HCT116 (cell line): Measurements from ENCODE around the gene NUCB1. TPM values are rescaled to one million over a fixed set of nuclear protein-coding genes. Genes with fewer than 3 reads are reported as not detected.

ENCODE experiments used
- ATAC-seq: fragments of 200-7000 bp; cut with Tn5 transposase; 2 replicates; pipeline ENCODE4 v1.9.1; 2020; ENCODE audit warnings: mild to moderate bottlenecking, moderate library complexity
- BruUV-seq: library from RNA; stranded (reverse); fragments of 400-500 nt; replicated peaks from 2 replicates; lab custom pipeline; 2021; lab: Mats Ljungman, UMichigan
- CTCF ChIA-PET: fragments of 300-600 bp; sonication (Branson Sonifier 250); formaldehyde crosslinking; loops from one replicate; lab custom pipeline; 2021; ENCODE audit warnings: antibody characterized with exemption; lab: Charles Lee
- POLR2A ChIA-PET: fragments of 300-600, 350-600 bp; sonication (Branson Sonifier 250); formaldehyde crosslinking; loops from one replicate; lab custom pipeline; 2021; ENCODE audit warnings: antibody characterized with exemption; lab: Charles Lee
- RAD21 ChIA-PET, 2 experiments: fragments of 300-600 bp; sonication (Branson Sonifier 250); formaldehyde crosslinking; loops; one replicate each; lab custom pipeline; 2023; ENCODE audit warnings: low total read pairs in 2 of 2; ENCODE audit not compliant: uncharacterized antibody in 2 of 2, unreplicated experiment in 2 of 2, low non-redundant PET in 1 of 2; lab: Charles Lee
- DNase-seq: peaks from one replicate; pipeline ENCODE4 v3.0.0-alpha.2; 2010; ENCODE audit warnings: low read depth, low spot score
- H2AFZ ChIP-seq: fragments of 200-600 bp; shearing (Covaris generic), sonication (generic); 2 replicates; pipeline ENCODE4 v1.6.1; 2017; ENCODE audit warnings: low read depth, mixed run types, mixed read lengths, antibody characterized with exemption, low read length; ENCODE audit not compliant: poor library complexity, severe bottlenecking
- H3K27ac ChIP-seq: 2 replicates; pipeline ENCODE4 v1.5.1; 2012; ENCODE audit warnings: low read depth, low read length
- H3K27me3 ChIP-seq: fragments of 200-600 bp; sonication (generic); 2 replicates; pipeline ENCODE4 v1.6.1; 2016; ENCODE audit warnings: mixed run types, low read length, mixed read lengths; ENCODE audit not compliant: insufficient read depth
- H3K36me3 ChIP-seq, 2 experiments: fragments of 200-500 bp in 1 of 2; fragments of 200-600 bp in 1 of 2; sonication (Bioruptor generic) in 1 of 2; sonication (generic) in 1 of 2; 2 replicates each; pipeline versions ENCODE4 v1.5.1 to v1.6.1; 2014 to 2016; ENCODE audit warnings: low read length in 2 of 2, inconsistent platforms in 1 of 2, mixed read lengths in 1 of 2, mixed run types in 1 of 2; ENCODE audit not compliant: insufficient read depth in 2 of 2, control insufficient read depth in 1 of 2
- H3K4me1 ChIP-seq, 2 experiments: fragments of 200-600 bp in 1 of 2; sonication (generic) in 1 of 2; 2 replicates each; pipeline versions ENCODE4 v1.5.1 to v1.6.1; 2012 to 2017; ENCODE audit warnings: low read length in 2 of 2, inconsistent platforms in 1 of 2, mild to moderate bottlenecking in 1 of 2, mixed read lengths in 1 of 2, mixed run types in 1 of 2, moderate library complexity in 1 of 2; ENCODE audit not compliant: insufficient read depth in 2 of 2, control insufficient read depth in 1 of 2
- H3K4me2 ChIP-seq: fragments of 200-600 bp; sonication (generic); 2 replicates; pipeline ENCODE4 v1.6.1; 2017; ENCODE audit warnings: mixed run types, low read length, mixed read lengths
- H3K4me3 ChIP-seq, 2 experiments: fragments of 200-600 bp in 1 of 2; sonication (generic) in 1 of 2; replicated peaks in 1 of 2; 2 replicates each; pipeline ENCODE4 v1.5.1; 2011 to 2016; ENCODE audit warnings: low read length in 2 of 2, control low read depth in 1 of 2, low read depth in 1 of 2, mild to moderate bottlenecking in 1 of 2, mixed read lengths in 1 of 2, mixed run types in 1 of 2
- H3K79me2 ChIP-seq: fragments of 200-600 bp; sonication (generic); 2 replicates; pipeline ENCODE4 v1.6.1; 2017; ENCODE audit warnings: mild to moderate bottlenecking, mixed run types, low read length, moderate library complexity, mixed read lengths; ENCODE audit not compliant: insufficient read depth
- H3K9ac ChIP-seq: fragments of 200-600 bp; sonication (generic); 2 replicates; pipeline ENCODE4 v1.6.1; 2016; ENCODE audit warnings: low read length, mixed read lengths
- H3K9me2 ChIP-seq: fragments of 200-600 bp; sonication (generic), shearing (Covaris generic); 2 replicates; pipeline ENCODE4 v1.6.1; 2017; ENCODE audit warnings: mixed run types, mild to moderate bottlenecking, moderate library complexity; ENCODE audit not compliant: insufficient read depth
- H3K9me3 ChIP-seq, 2 experiments: fragments of 200-500 bp in 1 of 2; fragments of 200-600 bp in 1 of 2; sonication (Bioruptor generic) in 1 of 2; sonication (generic) in 1 of 2; 2 replicates each; pipeline ENCODE4 v1.6.1; 2014 to 2017; ENCODE audit warnings: low read length in 2 of 2, mixed read lengths in 2 of 2, inconsistent platforms in 1 of 2, low read depth in 1 of 2, mild to moderate bottlenecking in 1 of 2, mixed run types in 1 of 2, moderate library complexity in 1 of 2; ENCODE audit not compliant: control insufficient read depth in 1 of 2, insufficient read depth in 1 of 2
- H4K20me1 ChIP-seq: fragments of 200-600 bp; sonication (generic), shearing (Covaris generic); 2 replicates; pipeline ENCODE4 v1.6.1; 2017; ENCODE audit warnings: mixed run types, mild to moderate bottlenecking, moderate library complexity; ENCODE audit not compliant: insufficient read depth
- CEBPB ChIP-seq: IDR thresholded peaks from 2 replicates; pipeline ENCODE4 v1.6.1; 2012; ENCODE audit warnings: low read depth
- EGR1 ChIP-seq: IDR thresholded peaks from 2 replicates; pipeline ENCODE4 v1.6.1; 2012; ENCODE audit warnings: low read depth
- EZH2 ChIP-seq: fragments of 200-600 bp; sonication (generic); IDR thresholded peaks from 2 replicates; pipeline ENCODE4 v1.6.1; 2017; ENCODE audit warnings: antibody characterized with exemption, mixed run types
- EZH2phosphoT487 ChIP-seq: fragments of 200-600 bp; IDR thresholded peaks from 2 replicates; pipeline ENCODE4 v1.6.1; 2018; ENCODE audit warnings: antibody characterized with exemption, borderline replicate concordance
- MAX ChIP-seq: IDR thresholded peaks from 2 replicates; pipeline ENCODE4 v1.6.1; 2012
- POLR2A ChIP-seq: IDR thresholded peaks from 2 replicates; pipeline ENCODE4 v1.7.0; 2011; ENCODE audit warnings: borderline replicate concordance; ENCODE audit not compliant: insufficient read depth, insufficient read length; ENCODE audit errors: extremely low read depth
- SRF ChIP-seq: IDR thresholded peaks from 2 replicates; pipeline ENCODE4 v1.6.1; 2012; ENCODE audit warnings: low read depth
- TCF7L2 ChIP-seq: IDR thresholded peaks from 2 replicates; pipeline ENCODE4 v1.7.0; 2011; ENCODE audit warnings: borderline replicate concordance, inconsistent platforms; ENCODE audit not compliant: insufficient read depth, insufficient read length; ENCODE audit errors: extremely low read depth
- ZNF274 ChIP-seq: fragments of 200-500 bp; sonication (Bioruptor generic); IDR thresholded peaks from 2 replicates; pipeline ENCODE4 v1.6.1; 2014; ENCODE audit warnings: mild to moderate bottlenecking, low read depth, low read length, inconsistent platforms
- intact Hi-C: fragments of 100-400 bp; cut with micrococcal nuclease; formaldehyde crosslinking; loops from 2 replicates; pipeline ENCODE4 v1.10.0; 2022
- total RNA-seq: library from RNA; stranded (reverse); gene quantifications from one replicate; pipeline ENCODE4 v1.2.1, GENCODE V29; 2021; ENCODE audit not compliant: unreplicated experiment

NUCB1 gene
- total RNA-seq, 1 experiment from 2014 or later = 88.8 TPM

GRCh38 chr19:48969276-48970138 is 69.4 kb downstream of the NUCB1 start (continued):
- TF ChIP-seq MAX (no peak), CEBPB (no peak), EZH2 (no peak), SRF (no peak), EZH2phosphoT487 (no peak), POLR2A (no peak)
- TF ChIP-seq, all 23 proteins: peak for 0

GRCh38 chr19:48970139-48970766 is 70.1 kb downstream of the NUCB1 start:
- Histone ChIP-seq H3K4me3 (no peak overlapping the region), H3K9me3 (no peaks in the 10 kb centered on the region), H4K20me1 (peaks cover 9% of the 10 kb centered on the region; the same call in 1 of the 2 replicates), H3K9me2 (no peaks in the 10 kb centered on the region), H3K27ac (no peak overlapping the region), H3K79me2 (peaks cover 14% of the 10 kb centered on the region), H3K36me3 (peaks cover 14 to 37% of the 10 kb centered on the region in 2 experiments; a peak in 3 of 4 replicates), H3K4me1 (peaks cover 0 to 23% of the 10 kb centered on the region in 2 experiments; a peak in 3 of 4 replicates), H2AFZ (no peak overlapping the region), H3K4me2 (no peak overlapping the region), H3K27me3 (no peaks in the 10 kb centered on the region), H3K9ac (no peak overlapping the region)
- ChIA-PET CTCF (interaction anchor here (0.7 to 3.2 kb wide), 27 partner anchors 8 to 361 kb away, joined by 3 to 28 read pairs (median 5); partner anchors contain the start of genes BAX, CA11, DHDH and GYS1), RAD21 (interaction anchor here in 1 of 2 experiments (0.5 to 0.9 kb wide), 4 partner anchors 11 to 175 kb away, joined by 3 to 4 read pairs (median 3); no protein-coding TSS in a partner anchor), POLR2A (interaction anchor here (0.5 to 1.9 kb wide), 6 partner anchors 8 to 132 kb away, joined by 3 to 11 read pairs (median 4); partner anchors contain the start of genes BAX, DHDH, GYS1 and PPP1R15A)
- no peak for TF ChIP-seq EGR1
- no peak for TF ChIP-seq POLR2A
- no peak for TF ChIP-seq ZNF274
- TF ChIP-seq EZH2 = no peak
- no peak for TF ChIP-seq TCF7L2
- DNase-seq (no peak), ATAC-seq (no peak)
- intact Hi-C loops = no loop called here
- no TSS peak for BruUV-seq
